Dendritic cell treated with granulocyte-macrophage colony-stimulating factor and Interleukin-4, amounts not matched to agents 40 ng/mL and 50 ng/mL, for 4 days (primary cell): ENCODE measurements around the gene TMEM50A.
"Not testable (repeated sequence)": the region's sequence is repeated elsewhere in the genome, so short reads cannot be mapped to it uniquely, and the experiment has no call there.

Source experiments
- H3K27ac Mint-ChIP-seq: one replicate; pipeline ENCODE4 v1.8.0; 2022; ENCODE audit warnings: mild to moderate bottlenecking, mixed read lengths
- H3K27me3 Mint-ChIP-seq: one replicate; pipeline ENCODE4 v1.8.0; 2022; ENCODE audit warnings: mild to moderate bottlenecking, mixed read lengths
- H3K36me3 Mint-ChIP-seq: one replicate; pipeline ENCODE4 v1.8.0; 2022; ENCODE audit warnings: low read depth, mixed read lengths
- H3K4me1 Mint-ChIP-seq: one replicate; pipeline ENCODE4 v1.8.0; 2022; ENCODE audit warnings: low read depth, mixed read lengths
- H3K4me3 Mint-ChIP-seq: one replicate; pipeline ENCODE4 v1.8.0; 2022; ENCODE audit warnings: mild to moderate bottlenecking, moderate library complexity, mixed read lengths
- H3K9me3 Mint-ChIP-seq: one replicate; pipeline ENCODE4 v1.8.0; 2022; ENCODE audit warnings: mixed read lengths
- intact Hi-C: fragments of 100-400 bp; cut with micrococcal nuclease; formaldehyde crosslinking; loops from one replicate; pipeline ENCODE4 v1.15.0; 2022

TMEM50A gene

GRCh38 chr1:25355841-25356395 is 17.8 kb downstream of the TMEM50A start:
- Mint-ChIP-seq H3K36me3 (peaks cover 95% of the 10 kb centered on the region), H3K4me1 (peaks cover 8% of the 10 kb centered on the region), H3K27ac (peak overlapping the region; percentile 4), H3K27me3 (no peaks in the 10 kb centered on the region), H3K9me3 (no peaks in the 10 kb centered on the region), H3K4me3 (no peak overlapping the region)
- intact Hi-C loops, result no loop called here

DNA sequence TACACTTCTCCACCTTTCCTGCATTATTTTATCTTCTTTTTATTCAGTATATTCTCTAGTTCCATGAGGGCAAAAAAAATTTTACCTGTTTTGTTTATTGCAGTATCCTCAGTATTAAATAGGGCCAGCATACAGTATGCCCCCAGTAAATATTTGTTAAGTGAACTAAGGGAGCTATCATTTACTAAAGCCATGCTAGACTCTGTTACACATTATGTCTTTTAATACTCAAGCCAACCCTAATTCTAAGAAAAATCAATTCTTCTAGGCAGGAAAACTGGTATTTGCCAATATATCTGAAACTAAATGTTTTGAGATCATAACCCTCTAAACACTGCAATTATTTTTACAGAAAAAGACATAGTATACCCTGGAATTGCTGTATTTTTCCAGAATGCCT is 18.3 kb downstream of the TMEM50A start:
- H3K36me3 Mint-ChIP-seq, result peaks cover 95% of the 10 kb centered on the region
- no peaks in the 10 kb centered on the region for H3K9me3 Mint-ChIP-seq
- H3K27me3 Mint-ChIP-seq, result no peaks in the 10 kb centered on the region
- peaks cover 8% of the 10 kb centered on the region for H3K4me1 Mint-ChIP-seq
- intact Hi-C loops, result no loop called here
- H3K4me3 Mint-ChIP-seq, result no peak overlapping the region
- peak overlapping the region; percentile 4 for H3K27ac Mint-ChIP-seq

DNA sequence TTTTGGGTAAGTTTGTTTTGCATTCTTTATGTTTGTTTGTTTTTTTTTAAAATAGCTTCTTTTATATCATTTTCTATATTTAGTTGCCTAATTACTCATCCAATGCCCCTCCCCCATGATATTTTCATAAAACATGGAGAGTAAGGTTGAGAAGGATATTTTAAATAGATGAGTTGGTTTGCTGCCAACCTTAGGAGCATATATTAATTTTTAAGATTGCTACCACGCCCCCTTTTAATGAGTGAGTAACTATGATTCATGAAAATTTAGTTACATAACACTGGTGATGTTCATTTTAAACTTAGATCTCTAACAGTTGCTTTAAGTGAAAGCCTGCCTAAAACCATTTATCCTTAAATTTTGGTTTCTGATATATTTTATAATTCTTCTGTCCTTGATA is 18.7 kb downstream of the TMEM50A start:
- peaks cover 8% of the 10 kb centered on the region for H3K4me1 Mint-ChIP-seq
- intact Hi-C loops, result no loop called here
- H3K36me3 Mint-ChIP-seq, result peaks cover 95% of the 10 kb centered on the region
- H3K9me3 Mint-ChIP-seq, result no peaks in the 10 kb centered on the region
- H3K4me3 Mint-ChIP-seq, result no peak overlapping the region
- no peaks in the 10 kb centered on the region for H3K27me3 Mint-ChIP-seq
- no peak overlapping the region for H3K27ac Mint-ChIP-seq

DNA sequence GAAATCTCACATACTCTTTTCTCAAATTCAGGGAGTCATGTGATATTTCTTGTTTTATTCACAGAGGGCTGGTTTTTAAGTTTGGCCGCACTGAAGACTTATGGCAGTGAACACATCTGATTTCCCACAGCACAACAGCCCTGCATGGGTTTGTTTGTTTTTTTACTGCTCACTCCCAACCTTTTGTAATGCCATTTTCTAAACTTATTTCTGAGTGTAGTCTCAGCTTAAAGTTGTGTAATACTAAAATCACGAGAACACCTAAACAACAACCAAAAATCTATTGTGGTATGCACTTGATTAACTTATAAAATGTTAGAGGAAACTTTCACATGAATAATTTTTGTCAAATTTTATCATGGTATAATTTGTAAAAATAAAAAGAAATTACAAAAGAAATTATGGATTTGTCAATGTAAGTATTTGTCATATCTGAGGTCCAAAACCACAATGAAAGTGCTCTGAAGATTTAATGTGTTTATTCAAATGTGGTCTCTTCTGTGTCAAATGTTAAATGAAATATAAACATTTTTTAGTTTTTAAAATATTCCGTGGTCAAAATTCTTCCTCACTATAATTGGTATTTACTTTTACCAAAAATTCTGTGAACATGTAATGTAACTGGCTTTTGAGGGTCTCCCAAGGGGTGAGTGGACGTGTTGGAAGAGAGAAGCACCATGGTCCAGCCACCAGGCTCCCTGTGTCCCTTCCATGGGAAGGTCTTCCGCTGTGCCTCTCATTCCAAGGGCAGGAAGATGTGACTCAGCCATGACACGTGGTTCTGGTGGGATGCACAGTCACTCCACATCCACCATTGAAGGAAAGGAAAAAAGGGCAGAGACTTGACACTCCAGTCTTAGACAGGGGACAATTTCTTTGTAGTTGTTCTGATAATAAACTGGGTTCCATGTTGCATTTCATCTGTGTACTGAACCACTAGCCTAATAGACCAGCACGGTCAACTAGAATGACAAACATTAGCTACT is 22.8 kb downstream of the TMEM50A start:
- intact Hi-C loops, result no loop called here
- H3K4me1 Mint-ChIP-seq, result peaks cover 5% of the 10 kb centered on the region
- H3K27ac Mint-ChIP-seq, result no peak overlapping the region
- H3K9me3 Mint-ChIP-seq, result no peaks in the 10 kb centered on the region
- H3K36me3 Mint-ChIP-seq, result peaks cover 63% of the 10 kb centered on the region
- no peak overlapping the region for H3K4me3 Mint-ChIP-seq
- H3K27me3 Mint-ChIP-seq, result no peaks in the 10 kb centered on the region

DNA sequence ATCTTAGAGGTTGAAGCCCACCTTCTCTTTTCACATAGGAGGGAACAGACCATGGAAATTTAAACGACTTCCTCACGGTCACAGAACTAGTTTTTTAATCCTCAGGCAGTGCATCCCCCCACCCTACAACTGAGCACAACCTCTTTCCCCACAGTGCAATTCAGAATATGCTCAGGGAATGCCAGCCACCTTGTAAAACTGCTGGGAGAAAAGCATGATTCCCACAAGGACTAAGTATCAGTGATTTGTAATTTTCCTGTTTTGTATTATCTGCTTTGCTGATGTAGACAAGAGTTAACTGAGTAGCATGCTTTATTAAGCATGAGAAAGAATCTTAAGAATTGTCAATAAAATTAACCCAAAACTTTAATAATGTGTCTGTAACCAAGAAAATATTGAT is 23.8 kb downstream of the TMEM50A start:
- Mint-ChIP-seq H3K27ac (no peak overlapping the region), H3K36me3 (peaks cover 53% of the 10 kb centered on the region)
- intact Hi-C loops, result no loop called here

DNA sequence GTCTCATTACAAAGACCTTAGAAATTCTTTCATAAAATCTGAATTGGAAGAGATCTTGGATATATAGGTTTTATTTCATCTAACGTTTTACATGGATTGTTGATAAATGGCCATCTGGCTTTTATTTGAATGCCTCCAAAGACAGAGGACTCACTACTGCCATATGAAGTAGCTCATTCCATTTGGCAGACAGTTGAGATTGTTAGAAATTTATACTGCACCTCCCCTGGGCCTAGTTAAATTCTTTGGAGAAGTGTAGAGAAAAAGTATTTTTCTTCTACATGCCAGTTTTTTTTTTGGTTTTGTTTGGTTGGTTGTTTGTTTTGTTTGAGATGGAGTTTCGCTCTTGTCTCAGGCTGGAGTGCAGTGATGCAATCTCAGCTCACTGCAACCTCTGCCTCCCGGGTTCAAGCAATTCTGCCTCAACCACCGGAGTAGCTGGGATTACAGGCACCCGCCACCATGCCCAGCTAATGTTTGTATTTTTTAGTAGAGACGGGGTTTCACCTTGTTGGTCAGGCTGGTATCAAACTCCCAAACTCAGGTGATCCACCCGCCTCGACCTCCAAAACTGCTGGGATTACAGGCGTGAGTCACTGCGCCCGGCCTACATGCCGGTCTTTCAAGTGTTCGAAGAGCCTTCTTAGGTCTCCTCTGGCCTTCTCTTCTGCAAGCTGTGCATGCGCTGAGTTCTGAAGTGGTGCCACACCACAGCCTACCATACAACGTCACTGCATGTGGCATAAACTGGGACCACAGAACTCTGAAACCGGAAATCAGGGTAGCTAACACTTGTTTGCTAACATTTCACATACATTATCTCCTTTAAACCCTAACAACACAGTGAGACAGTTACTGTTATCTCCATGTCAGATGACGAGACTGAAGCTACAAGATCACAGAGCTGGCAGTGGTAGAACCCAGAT is 24.8 kb downstream of the TMEM50A start:
- H3K4me1 Mint-ChIP-seq, H3K27ac Mint-ChIP-seq, H3K27me3 Mint-ChIP-seq, H3K4me3 Mint-ChIP-seq, intact Hi-C loops, H3K9me3 Mint-ChIP-seq: not testable (repeated sequence)
- H3K36me3 Mint-ChIP-seq, result peaks cover 43% of the 10 kb centered on the region

More for the DNA sequence above, 23.8 kb downstream of the TMEM50A start:
- H3K27me3 Mint-ChIP-seq, result no peaks in the 10 kb centered on the region
- no peaks in the 10 kb centered on the region for H3K9me3 Mint-ChIP-seq
- H3K4me3 Mint-ChIP-seq, result no peak overlapping the region
- no peaks in the 10 kb centered on the region for H3K4me1 Mint-ChIP-seq

DNA sequence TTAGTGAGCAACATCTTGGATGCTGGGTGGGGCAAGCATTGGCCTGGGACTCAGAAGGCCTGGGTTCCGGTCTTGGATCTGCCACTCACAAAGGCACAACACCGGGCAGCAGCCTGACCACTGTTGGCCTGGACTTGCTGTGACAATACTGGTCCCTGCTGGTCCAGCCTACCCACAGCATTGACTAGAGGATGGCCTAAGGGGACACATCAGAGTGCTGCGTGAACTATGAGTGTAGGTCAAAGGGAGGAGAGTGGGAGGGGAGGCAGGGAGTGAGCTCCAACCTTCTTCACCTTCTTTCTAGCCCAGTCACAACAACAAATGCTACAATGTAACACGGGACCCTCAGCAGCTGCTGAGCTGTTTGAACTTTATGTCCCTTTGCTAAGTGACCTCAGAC is 31.1 kb downstream of the TMEM50A start:
- Mint-ChIP-seq H3K4me3 (no peak overlapping the region), H3K36me3 (no peaks in the 10 kb centered on the region), H3K9me3 (no peaks in the 10 kb centered on the region), H3K4me1 (no peaks in the 10 kb centered on the region), H3K27me3 (no peaks in the 10 kb centered on the region), H3K27ac (no peak overlapping the region)
- intact Hi-C loops, result no loop called here

GRCh38 chr1:25369691-25370271 is 31.6 kb downstream of the TMEM50A start:
- H3K4me3 Mint-ChIP-seq, H3K9me3 Mint-ChIP-seq, H3K27me3 Mint-ChIP-seq, H3K36me3 Mint-ChIP-seq, H3K27ac Mint-ChIP-seq, H3K4me1 Mint-ChIP-seq, intact Hi-C loops: not testable (repeated sequence)

- H3K4me1 Mint-ChIP-seq, H3K27ac Mint-ChIP-seq, intact Hi-C loops, H3K4me3 Mint-ChIP-seq, H3K9me3 Mint-ChIP-seq, H3K27me3 Mint-ChIP-seq, H3K36me3 Mint-ChIP-seq: not testable (repeated sequence)
These were observed 33.6 kb downstream of the TMEM50A start for GRCh38 chr1:25371757-25372156.

GRCh38 chr1:25378367-25378766 is 40.2 kb downstream of the TMEM50A start:
- H3K27me3 Mint-ChIP-seq, result not testable (repeated sequence)

GRCh38 chr1:25382543-25382942 is 44.4 kb downstream of the TMEM50A start:
- H3K4me1 Mint-ChIP-seq, result peaks cover 10% of the 10 kb centered on the region
- intact Hi-C loops, H3K9me3 Mint-ChIP-seq, H3K27ac Mint-ChIP-seq, H3K27me3 Mint-ChIP-seq, H3K4me3 Mint-ChIP-seq, H3K36me3 Mint-ChIP-seq: not testable (repeated sequence)

More at GRCh38 chr1:25378367-25378766, 40.2 kb downstream of the TMEM50A start:
- intact Hi-C loops, H3K27ac Mint-ChIP-seq, H3K4me1 Mint-ChIP-seq, H3K9me3 Mint-ChIP-seq, H3K36me3 Mint-ChIP-seq, H3K4me3 Mint-ChIP-seq: not testable (repeated sequence)

DNA sequence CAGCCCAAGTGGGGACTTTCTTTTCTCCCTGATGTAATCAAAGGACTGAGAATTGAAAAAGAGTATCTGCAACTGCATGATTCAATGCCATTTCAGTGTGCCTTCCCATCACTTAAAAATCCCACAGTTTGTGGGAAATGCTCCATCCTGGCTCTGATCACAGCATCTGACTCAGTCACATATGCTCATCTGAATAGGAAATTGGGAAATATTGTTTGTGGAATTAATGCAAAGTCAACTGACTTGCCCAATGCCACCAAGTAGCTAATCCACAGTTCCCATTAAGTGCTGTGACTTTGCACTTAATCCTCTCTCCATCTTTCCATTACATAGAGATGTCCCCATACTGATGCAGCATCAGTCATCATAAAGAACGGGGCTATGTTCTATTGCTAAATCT is 45.0 kb downstream of the TMEM50A start:
- H3K36me3 Mint-ChIP-seq, H3K27me3 Mint-ChIP-seq, H3K4me3 Mint-ChIP-seq, H3K27ac Mint-ChIP-seq, H3K9me3 Mint-ChIP-seq, intact Hi-C loops: not testable (repeated sequence)
- H3K4me1 Mint-ChIP-seq, result peaks cover 10% of the 10 kb centered on the region

GRCh38 chr1:25383875-25384274 is 45.7 kb downstream of the TMEM50A start:
- H3K4me1 Mint-ChIP-seq, result peaks cover 10% of the 10 kb centered on the region

DNA sequence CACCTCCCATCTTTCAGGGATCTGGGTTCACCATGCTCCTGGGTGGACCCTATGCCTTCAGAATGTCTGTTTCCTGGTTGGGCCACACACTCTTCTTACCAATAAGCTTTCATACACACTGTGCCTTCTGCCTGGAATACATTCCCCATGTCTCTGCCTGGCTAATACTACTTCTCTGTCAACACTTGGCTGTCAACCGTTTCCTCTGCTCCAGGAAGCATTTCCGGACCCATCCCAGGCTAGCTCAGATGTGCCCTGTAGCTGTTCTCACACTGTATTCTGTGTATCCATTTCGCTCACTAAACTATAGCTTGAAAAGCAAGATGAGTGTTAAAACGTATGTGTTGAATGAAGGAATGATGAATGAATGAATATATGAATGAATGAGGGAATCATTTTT is 49.0 kb downstream of the TMEM50A start:
- H3K27ac Mint-ChIP-seq, H3K27me3 Mint-ChIP-seq, H3K9me3 Mint-ChIP-seq, H3K4me3 Mint-ChIP-seq, intact Hi-C loops, H3K36me3 Mint-ChIP-seq: not testable (repeated sequence)
- H3K4me1 Mint-ChIP-seq, result peaks cover 10% of the 10 kb centered on the region

More at GRCh38 chr1:25383875-25384274, 45.7 kb downstream of the TMEM50A start:
- H3K4me3 Mint-ChIP-seq, intact Hi-C loops, H3K36me3 Mint-ChIP-seq, H3K27ac Mint-ChIP-seq, H3K9me3 Mint-ChIP-seq, H3K27me3 Mint-ChIP-seq: not testable (repeated sequence)
